GM21825 (cell line): Measurements from ENCODE around the gene MAPK4.
"Not testable (repeated sequence)": the region's sequence is repeated elsewhere in the genome, so short reads cannot be mapped to it uniquely, and the experiment has no call there.

ENCODE experiments used
- ATAC-seq: cut with Tn5 transposase; IDR thresholded peaks from one replicate; pipeline ENCODE4 v1.9.1; 2021; ENCODE audit warnings: mild to moderate bottlenecking, moderate library complexity; ENCODE audit not compliant: unreplicated experiment

MAPK4 gene

DNA sequence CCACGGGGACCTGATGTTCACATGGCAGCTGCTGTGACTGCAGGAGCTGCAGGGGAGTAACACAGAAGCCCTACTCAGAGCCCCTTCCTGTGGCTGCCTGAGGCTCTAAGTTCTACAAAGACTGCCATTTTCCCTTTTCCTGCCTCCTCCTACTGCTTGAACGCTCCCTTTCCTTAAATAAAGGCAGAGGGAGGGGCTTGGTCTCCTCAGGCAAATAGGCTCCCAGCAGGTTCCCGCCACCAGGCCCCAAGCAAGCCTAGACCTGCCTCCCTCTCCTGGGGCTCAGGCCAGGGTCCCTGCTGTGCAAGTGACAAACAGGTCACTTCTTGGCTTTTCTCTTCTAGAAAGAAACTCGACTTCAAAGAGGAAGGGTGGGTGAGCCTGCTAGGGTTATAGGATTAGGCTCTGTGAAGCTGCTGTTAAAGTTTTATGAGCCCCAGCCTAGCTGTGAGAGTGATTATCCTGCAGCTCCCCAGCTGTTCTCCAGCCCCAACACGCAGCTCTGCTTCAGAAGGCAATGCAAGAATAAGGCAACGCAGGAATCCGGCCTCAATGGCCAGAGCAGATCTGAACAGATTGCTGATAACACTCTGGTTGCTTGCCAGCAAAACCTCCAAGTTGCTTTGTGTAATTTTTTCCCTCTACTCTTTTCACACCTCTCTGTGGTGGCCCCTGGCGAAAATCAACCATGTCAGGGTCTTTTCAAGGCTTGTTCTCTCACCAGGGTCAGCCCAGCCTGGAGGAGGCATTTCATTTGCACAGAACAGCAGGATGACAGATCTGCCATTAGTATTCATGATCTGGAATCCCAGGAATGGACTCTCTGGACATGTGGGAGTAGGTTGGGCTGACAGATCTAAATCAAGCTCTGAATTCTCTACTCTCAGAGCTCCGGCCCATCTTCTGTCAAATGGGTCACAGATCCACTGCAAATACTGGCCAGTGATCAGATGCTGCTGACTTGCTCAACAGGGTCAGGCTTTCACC lies 188.6 kb downstream of the MAPK4 start:
- ATAC-seq, result no peak

DNA sequence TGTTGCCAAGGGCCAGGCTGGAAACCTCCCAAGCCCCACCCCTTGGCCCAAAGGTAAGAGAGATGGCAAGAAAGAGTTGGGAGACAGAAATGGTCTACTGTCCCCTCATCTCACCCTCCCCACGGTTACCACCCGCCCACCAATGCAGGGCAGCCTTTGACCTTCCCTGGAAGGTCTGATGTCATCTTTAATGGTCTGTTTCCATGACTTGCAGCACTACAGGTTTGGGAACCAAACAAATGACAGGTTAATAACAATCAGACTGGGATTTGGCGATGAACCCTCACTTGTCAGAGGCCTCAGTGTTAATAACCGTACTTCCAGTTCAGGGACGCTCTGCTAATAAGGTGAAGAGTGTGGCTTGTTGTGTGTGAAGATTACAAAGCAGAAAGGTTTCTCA lies 189.5 kb downstream of the MAPK4 start:
- no peak for ATAC-seq

DNA sequence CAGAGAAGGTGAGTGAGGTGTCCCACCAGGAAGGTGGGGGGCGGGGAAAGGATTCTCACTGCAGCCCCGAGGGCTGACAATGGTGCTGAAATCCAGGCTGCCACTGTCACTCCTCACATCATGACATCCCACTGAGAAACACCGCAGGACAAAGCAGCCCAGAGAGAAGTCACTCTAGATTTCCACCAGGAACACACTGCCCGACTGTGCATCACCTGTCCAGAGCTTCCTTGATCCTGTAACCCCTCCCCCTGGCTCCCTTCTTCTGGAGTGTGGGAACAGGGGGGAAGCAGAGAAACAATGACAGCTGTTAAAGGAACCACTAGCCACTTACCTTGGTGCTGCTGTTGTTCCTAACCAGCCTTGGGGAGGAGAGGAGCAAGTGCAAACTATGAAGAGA lies 190.1 kb downstream of the MAPK4 start:
- no peak for ATAC-seq

DNA sequence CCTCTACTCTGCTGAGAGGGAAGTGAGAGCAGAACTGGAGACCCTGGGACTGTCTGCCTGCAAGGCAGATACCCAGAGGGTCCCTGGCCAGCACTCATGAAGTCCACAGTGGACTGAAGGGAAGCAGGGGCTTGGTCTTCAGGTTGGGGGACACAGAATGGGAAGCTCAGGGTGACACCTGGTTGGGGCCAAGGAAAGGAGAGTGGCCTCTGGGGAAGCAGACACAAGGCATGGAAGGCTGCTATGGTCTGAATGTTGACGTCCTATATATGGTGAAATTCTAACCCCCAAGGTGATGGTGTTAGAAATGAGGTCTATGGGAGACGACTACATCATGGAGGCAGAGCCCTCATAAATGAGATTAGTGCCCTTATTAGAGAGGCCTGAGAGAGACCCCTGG lies 190.7 kb downstream of the MAPK4 start:
- ATAC-seq, result no peak

DNA sequence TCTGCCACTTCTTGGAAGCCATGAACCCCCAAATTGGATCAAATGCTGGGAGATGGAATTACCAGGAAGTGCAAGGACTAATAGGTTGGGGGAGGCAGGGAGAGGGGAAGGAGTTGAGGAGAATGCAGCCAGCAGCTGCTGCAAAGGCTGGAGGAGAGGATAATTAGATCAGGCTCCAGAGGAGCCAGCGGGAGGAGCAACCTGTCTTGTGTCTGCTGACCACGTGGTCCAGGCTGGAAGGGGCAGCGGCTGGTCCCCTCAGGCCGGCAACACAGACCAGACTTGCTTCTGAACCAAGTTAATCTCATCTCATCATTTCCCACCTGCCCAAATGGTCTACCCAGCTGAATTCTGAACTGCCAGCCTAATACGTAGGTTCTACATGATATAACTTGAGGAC lies 191.6 kb downstream of the MAPK4 start:
- no peak for ATAC-seq

DNA sequence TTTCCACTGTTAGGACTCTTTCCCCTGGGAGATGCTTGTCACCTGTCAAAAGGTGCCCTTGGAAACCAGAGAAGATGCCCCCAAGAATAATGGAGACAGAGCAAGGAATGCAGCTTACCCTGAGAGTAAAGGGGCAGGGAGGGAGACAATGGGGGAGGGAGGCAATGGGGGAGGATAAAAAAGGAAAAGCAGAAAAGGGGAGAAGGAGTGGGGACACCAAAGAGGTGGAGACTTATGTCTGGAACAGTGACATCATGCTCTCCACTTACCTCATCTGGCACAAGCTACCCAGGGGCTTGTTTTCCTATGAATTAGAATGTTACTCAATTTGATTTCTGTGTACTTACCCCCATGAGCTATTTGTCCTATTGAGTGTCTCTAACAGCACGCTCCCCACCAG lies 192.1 kb downstream of the MAPK4 start:
- no peak for ATAC-seq

DNA sequence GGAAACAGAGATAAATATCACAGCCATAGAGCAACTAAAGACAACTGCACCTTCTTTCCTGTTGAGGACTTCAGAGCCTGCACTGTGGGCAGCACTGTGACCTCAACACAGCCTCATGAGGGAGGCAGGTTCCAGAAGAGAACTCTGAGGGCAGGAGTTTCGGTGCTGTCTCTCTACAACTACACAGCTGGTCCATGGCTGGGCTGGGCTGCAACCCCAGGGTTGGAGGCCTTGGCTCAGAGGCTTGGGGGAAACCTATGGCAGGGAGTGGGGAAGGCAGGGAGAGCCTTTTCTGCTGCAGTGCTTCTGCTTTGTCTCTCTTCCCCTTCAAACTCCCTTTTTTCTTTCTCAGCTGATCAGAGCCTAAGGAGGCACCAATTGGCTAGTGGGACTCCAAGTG lies 193.4 kb downstream of the MAPK4 start:
- ATAC-seq, result no peak

DNA sequence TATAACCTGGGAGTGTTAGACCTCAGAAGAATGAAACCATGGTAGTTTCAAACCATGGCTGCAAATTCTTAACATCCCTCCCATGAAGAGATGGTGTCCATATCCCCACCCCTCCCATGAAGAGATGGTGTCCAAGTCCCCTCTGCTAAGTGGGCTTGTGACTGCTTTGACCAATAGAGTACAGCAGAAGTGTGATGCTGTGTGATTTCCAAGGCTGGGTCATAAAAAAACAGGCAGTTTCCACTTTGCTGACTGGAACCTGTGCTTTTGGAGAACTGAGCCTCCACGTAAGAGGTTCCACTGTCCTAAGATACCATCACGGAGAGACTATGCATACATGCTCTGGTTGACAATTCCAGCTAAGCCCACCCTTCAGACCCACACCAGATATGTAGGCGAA lies 194.4 kb downstream of the MAPK4 start:
- ATAC-seq, result no peak

DNA sequence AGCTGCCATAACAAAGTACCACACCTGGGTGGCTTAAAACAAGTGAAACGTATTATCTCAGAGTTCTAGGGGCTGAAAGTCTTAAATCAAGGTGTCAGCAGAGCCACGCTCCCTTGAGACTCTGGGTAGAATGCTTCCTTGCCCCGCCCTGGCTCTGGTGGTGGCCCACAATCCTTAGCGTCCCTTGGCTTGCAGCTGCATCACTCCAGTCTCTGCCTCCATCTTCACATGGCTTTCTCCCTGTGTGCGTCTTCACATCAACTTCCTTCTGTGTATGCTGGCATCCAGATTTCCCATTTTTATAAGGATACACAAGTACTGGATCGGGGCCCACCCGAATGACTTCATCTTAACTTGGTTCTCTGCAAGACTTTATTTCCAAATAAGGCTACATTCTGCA lies 197.5 kb downstream of the MAPK4 start:
- ATAC-seq, result no peak

DNA sequence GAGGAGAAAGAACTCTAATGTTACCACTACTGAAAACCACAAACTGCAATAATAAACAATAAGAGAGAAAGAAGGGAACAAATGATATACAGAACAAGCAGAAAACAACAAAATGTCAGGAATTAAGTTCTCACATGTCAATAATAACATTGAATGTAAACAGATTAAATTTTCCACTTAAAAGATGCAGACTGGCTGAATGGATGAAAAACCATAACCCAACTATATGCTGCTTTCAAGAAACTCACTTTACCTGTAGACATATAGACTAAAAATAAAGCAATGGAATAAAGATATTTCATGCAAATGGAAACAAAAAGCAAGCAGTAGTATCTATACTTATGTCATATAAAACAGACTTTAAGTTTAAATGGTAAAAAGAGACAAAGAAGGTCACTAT lies 209.6 kb downstream of the MAPK4 start:
- ATAC-seq, result no peak

DNA sequence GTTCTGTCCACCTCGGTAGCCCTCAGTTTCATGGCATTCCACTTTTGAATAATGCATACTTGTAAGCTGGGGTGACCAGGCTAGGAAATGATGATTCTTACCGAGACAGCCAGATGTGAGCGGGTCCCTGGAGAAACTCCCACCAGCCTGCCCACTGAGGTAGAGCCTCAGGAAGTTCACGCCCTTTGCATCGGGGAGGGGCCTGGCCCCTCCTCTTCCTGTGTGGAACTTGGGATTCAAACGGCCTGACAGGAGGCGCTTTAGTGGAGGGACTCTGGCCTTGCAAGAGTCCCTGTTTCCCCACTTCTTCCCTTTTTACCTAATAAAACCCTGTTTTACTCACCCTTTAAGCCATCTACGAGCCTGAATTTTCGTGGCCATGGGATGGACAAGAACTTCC lies 215.3 kb downstream of the MAPK4 start:
- no peak for ATAC-seq

DNA sequence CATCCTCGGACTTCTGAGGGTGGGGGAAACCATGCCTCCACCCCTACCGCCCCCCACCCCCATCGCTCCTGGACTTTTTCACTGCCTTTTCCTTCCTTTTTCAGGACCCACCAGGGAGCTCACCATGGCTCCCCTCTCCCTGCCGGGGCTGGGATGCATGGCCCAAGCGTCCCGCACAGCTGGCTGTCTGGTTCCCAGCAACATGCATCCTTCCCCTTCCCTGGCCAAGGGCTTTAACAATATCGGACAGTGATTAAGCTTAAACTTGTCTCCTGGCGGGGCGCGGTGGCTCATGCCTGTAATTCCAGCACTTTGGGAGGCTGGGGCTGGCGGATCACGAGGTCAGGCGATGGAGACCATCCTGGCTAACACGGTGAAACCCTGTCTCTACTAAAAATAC lies 215.8 kb downstream of the MAPK4 start:
- no peak for ATAC-seq

DNA sequence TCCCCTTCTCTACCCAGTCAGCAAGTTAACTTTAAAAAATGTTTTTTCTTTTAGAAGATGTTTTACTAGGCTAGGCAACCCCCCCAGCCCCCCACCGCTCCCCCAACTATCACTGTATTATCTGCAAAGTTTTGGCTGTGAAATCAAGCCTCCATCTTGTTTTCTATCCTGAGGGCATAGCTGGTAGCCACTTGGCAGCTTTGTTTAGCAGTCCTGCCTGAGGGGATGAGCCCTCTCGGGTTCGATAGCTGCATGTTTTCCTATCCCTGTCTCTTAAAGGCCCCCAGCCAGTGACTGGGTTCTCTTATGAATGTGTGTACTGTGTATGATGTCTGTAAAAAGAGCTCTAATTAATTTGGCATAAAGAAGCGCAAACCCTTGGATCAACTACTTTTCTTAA lies 216.5 kb downstream of the MAPK4 start:
- ATAC-seq, result no peak

DNA sequence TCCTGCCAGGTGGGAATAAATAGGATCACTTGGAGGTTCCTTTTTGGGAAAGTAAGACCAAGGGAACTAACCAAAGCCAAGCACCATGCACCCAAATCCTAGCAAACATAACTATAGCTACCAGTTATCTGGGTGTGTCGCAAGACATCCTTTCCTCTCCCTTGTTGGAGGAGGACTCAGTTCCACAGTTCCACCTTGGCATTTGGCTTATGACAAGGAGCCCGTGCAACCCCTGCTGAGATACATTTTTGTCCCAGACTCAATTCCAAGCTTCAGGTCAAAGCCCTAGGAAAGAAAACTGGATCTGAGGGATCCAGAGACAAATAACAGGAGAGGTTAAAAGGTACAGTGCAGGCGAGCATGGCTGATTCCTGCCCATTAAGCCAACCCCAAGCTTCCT lies 219.1 kb downstream of the MAPK4 start:
- not testable (repeated sequence) for ATAC-seq
